ENCODE data around the gene HLA-DOA.
A peak's percentile ranks its signal among the peaks of the same experiment; 100 is the strongest.

Gene HLA-DOA

GRCh38 chr6:33034554-33034953, 25.2 kb upstream of the HLA-DOA start:
- no peak overlapping the region for H3K27ac ChIP-seq (ENCODE audit: low read depth, low read length)
- no peak overlapping the region for H3K4me3 ChIP-seq (ENCODE audit: low read depth, low read length)
- H3K36me3 ChIP-seq (ENCODE audit: control insufficient read depth in 1 of 2, insufficient read depth in 2 of 2, low read length in 2 of 2) = no peaks in the 10 kb centered on the region
- H2BK120ac ChIP-seq (ENCODE audit: insufficient read depth, low read length, poor library complexity) = no peak overlapping the region
- no peak overlapping the region for H3K18ac ChIP-seq (ENCODE audit: low read length)
- DNase-seq = no peak
- H3K79me2 ChIP-seq (ENCODE audit: control insufficient read depth, insufficient read depth, low read length, poor library complexity) = no peaks in the 10 kb centered on the region
- H4K8ac ChIP-seq (ENCODE audit: low read depth, low read length) = no peak overlapping the region
- no peak overlapping the region for H3K4me2 ChIP-seq (ENCODE audit: low read length)
- no peak overlapping the region for H4K91ac ChIP-seq (ENCODE audit: low read depth, low read length)
- H3K14ac ChIP-seq (ENCODE audit: low read length) = no peak overlapping the region
- no peaks in the 10 kb centered on the region for H3K4me1 ChIP-seq (ENCODE audit: control insufficient read depth in 1 of 2, insufficient read depth in 2 of 2, low read length in 2 of 2)
- H3K23ac ChIP-seq (ENCODE audit: low read length) = no peak overlapping the region
- no peak overlapping the region for H2AK5ac ChIP-seq (ENCODE audit: low read length)
- no peak overlapping the region for H2AFZ ChIP-seq (ENCODE audit: insufficient read depth, low read length, poor library complexity)
- H2BK5ac ChIP-seq (ENCODE audit: low read depth, low read length, poor library complexity) = no peak overlapping the region
- no peak overlapping the region for H3K4ac ChIP-seq (ENCODE audit: low read depth, low read length)
- no peak overlapping the region for H2BK12ac ChIP-seq (ENCODE audit: low read length)
- no peaks in the 10 kb centered on the region for H3K79me1 ChIP-seq (ENCODE audit: low read length)
- no CpG with 5 or more reads among the region's 1 CpG for WGBS (ENCODE audit: extremely low coverage, insufficient coverage, insufficient read length)
- no peak overlapping the region for H3K9ac ChIP-seq (ENCODE audit: low read length)
- H3K27me3 ChIP-seq (ENCODE audit: insufficient read depth, low read length) = no peaks in the 10 kb centered on the region
- no peak overlapping the region for H4K12ac ChIP-seq (ENCODE audit: low read depth, low read length)
- no peaks in the 10 kb centered on the region for H3K9me3 ChIP-seq (ENCODE audit: insufficient read depth, low read depth, low read length)

- WGBS (ENCODE audit: extremely low coverage, insufficient coverage, insufficient read length) = no CpG with 5 or more reads among the region's 3 CpGs
- no peak overlapping the region for H2AK5ac ChIP-seq (ENCODE audit: low read length)
- H3K4me3 ChIP-seq (ENCODE audit: low read depth, low read length) = no peak overlapping the region
- no peak overlapping the region for H2BK12ac ChIP-seq (ENCODE audit: low read length)
- no peaks in the 10 kb centered on the region for H3K79me1 ChIP-seq (ENCODE audit: low read length)
- H3K9me3 ChIP-seq (ENCODE audit: insufficient read depth, low read depth, low read length) = no peaks in the 10 kb centered on the region
- no peak overlapping the region for H4K8ac ChIP-seq (ENCODE audit: low read depth, low read length)
- no peaks in the 10 kb centered on the region for H3K79me2 ChIP-seq (ENCODE audit: control insufficient read depth, insufficient read depth, low read length, poor library complexity)
- DNase-seq = no peak
- no peak overlapping the region for H3K4me2 ChIP-seq (ENCODE audit: low read length)
- H3K27ac ChIP-seq (ENCODE audit: low read depth, low read length) = no peak overlapping the region
- H3K4me1 ChIP-seq (ENCODE audit: control insufficient read depth in 1 of 2, insufficient read depth in 2 of 2, low read length in 2 of 2) = no peaks in the 10 kb centered on the region
- no peaks in the 10 kb centered on the region for H3K36me3 ChIP-seq (ENCODE audit: control insufficient read depth in 1 of 2, insufficient read depth in 2 of 2, low read length in 2 of 2)
- no peak overlapping the region for H4K12ac ChIP-seq (ENCODE audit: low read depth, low read length)
- no peak overlapping the region for H3K14ac ChIP-seq (ENCODE audit: low read length)
- no peak overlapping the region for H3K23ac ChIP-seq (ENCODE audit: low read length)
- no peak overlapping the region for H3K9ac ChIP-seq (ENCODE audit: low read length)
- H3K27me3 ChIP-seq (ENCODE audit: insufficient read depth, low read length) = no peaks in the 10 kb centered on the region
- no peak overlapping the region for H3K4ac ChIP-seq (ENCODE audit: low read depth, low read length)
- no peak overlapping the region for H4K91ac ChIP-seq (ENCODE audit: low read depth, low read length)
- H2BK5ac ChIP-seq (ENCODE audit: low read depth, low read length, poor library complexity) = no peak overlapping the region
- no peak overlapping the region for H2AFZ ChIP-seq (ENCODE audit: insufficient read depth, low read length, poor library complexity)
- no peak overlapping the region for H3K18ac ChIP-seq (ENCODE audit: low read length)
- no peak overlapping the region for H2BK120ac ChIP-seq (ENCODE audit: insufficient read depth, low read length, poor library complexity)
Observed at GRCh38 chr6:33030245-33030644, 20.9 kb upstream of the HLA-DOA start.

- Histone ChIP-seq H2AK5ac (ENCODE audit: low read length) (no peak overlapping the region), H3K27me3 (ENCODE audit: insufficient read depth, low read length) (no peaks in the 10 kb centered on the region), H3K9ac (ENCODE audit: low read length) (no peak overlapping the region), H2BK5ac (ENCODE audit: low read depth, low read length, poor library complexity) (no peak overlapping the region), H3K4me3 (ENCODE audit: low read depth, low read length) (no peak overlapping the region), H2AFZ (ENCODE audit: insufficient read depth, low read length, poor library complexity) (no peak overlapping the region), H4K12ac (ENCODE audit: low read depth, low read length) (no peak overlapping the region), H3K4me2 (ENCODE audit: low read length) (no peak overlapping the region), H2BK120ac (ENCODE audit: insufficient read depth, low read length, poor library complexity) (no peak overlapping the region), H2BK12ac (ENCODE audit: low read length) (no peak overlapping the region), H3K23ac (ENCODE audit: low read length) (no peak overlapping the region), H3K4me1 (ENCODE audit: control insufficient read depth in 1 of 2, insufficient read depth in 2 of 2, low read length in 2 of 2) (no peaks in the 10 kb centered on the region), H4K8ac (ENCODE audit: low read depth, low read length) (no peak overlapping the region), H3K14ac (ENCODE audit: low read length) (no peak overlapping the region), H3K79me2 (ENCODE audit: control insufficient read depth, insufficient read depth, low read length, poor library complexity) (no peaks in the 10 kb centered on the region), H3K4ac (ENCODE audit: low read depth, low read length) (no peak overlapping the region), H3K18ac (ENCODE audit: low read length) (no peak overlapping the region), H3K36me3 (ENCODE audit: control insufficient read depth in 1 of 2, insufficient read depth in 2 of 2, low read length in 2 of 2) (no peaks in the 10 kb centered on the region), H3K27ac (ENCODE audit: low read depth, low read length) (no peak overlapping the region), H3K9me3 (ENCODE audit: insufficient read depth, low read depth, low read length) (no peaks in the 10 kb centered on the region), H4K91ac (ENCODE audit: low read depth, low read length) (no peak overlapping the region), H3K79me1 (ENCODE audit: low read length) (no peaks in the 10 kb centered on the region)
- WGBS (ENCODE audit: extremely low coverage, insufficient coverage, insufficient read length) = no CpG with 5 or more reads among the region's 6 CpGs
- DNase-seq = peak; percentile 27 to 44
Observed at GRCh38 chr6:33029328-33030184, 20.2 kb upstream of the HLA-DOA start.

GRCh38 chr6:33028220-33028849, 18.9 kb upstream of the HLA-DOA start:
- Histone ChIP-seq H3K9ac (ENCODE audit: low read length) (no peak overlapping the region), H3K27me3 (ENCODE audit: insufficient read depth, low read length) (no peaks in the 10 kb centered on the region), H3K4ac (ENCODE audit: low read depth, low read length) (no peak overlapping the region), H3K79me1 (ENCODE audit: low read length) (no peaks in the 10 kb centered on the region), H3K14ac (ENCODE audit: low read length) (no peak overlapping the region), H3K4me3 (ENCODE audit: low read depth, low read length) (no peak overlapping the region), H3K18ac (ENCODE audit: low read length) (no peak overlapping the region), H3K4me1 (ENCODE audit: control insufficient read depth in 1 of 2, insufficient read depth in 2 of 2, low read length in 2 of 2) (no peaks in the 10 kb centered on the region), H2BK5ac (ENCODE audit: low read depth, low read length, poor library complexity) (no peak overlapping the region), H3K79me2 (ENCODE audit: control insufficient read depth, insufficient read depth, low read length, poor library complexity) (no peaks in the 10 kb centered on the region), H2BK120ac (ENCODE audit: insufficient read depth, low read length, poor library complexity) (no peak overlapping the region), H3K27ac (ENCODE audit: low read depth, low read length) (no peak overlapping the region), H4K8ac (ENCODE audit: low read depth, low read length) (no peak overlapping the region), H3K36me3 (ENCODE audit: control insufficient read depth in 1 of 2, insufficient read depth in 2 of 2, low read length in 2 of 2) (no peaks in the 10 kb centered on the region), H3K23ac (ENCODE audit: low read length) (no peak overlapping the region), H4K91ac (ENCODE audit: low read depth, low read length) (no peak overlapping the region), H2BK12ac (ENCODE audit: low read length) (no peak overlapping the region), H2AK5ac (ENCODE audit: low read length) (no peak overlapping the region), H4K12ac (ENCODE audit: low read depth, low read length) (no peak overlapping the region), H3K9me3 (ENCODE audit: insufficient read depth, low read depth, low read length) (no peaks in the 10 kb centered on the region), H3K4me2 (ENCODE audit: low read length) (no peak overlapping the region), H2AFZ (ENCODE audit: insufficient read depth, low read length, poor library complexity) (no peak overlapping the region)
- WGBS (ENCODE audit: extremely low coverage, insufficient coverage, insufficient read length) = no CpG with 5 or more reads among the region's 1 CpG
- no peak for DNase-seq

All from trophoblast cell (in vitro differentiated cells and primary cell).